ACC112 (cell line): ENCODE data around the gene MTFR1L.

Source experiments
- H2AFZ ChIP-seq: fragments of 200-600 bp; sonication (generic); one replicate; pipeline ENCODE4 v1.6.0; 2017; ENCODE audit warnings: antibody characterized with exemption, low read length; ENCODE audit not compliant: unreplicated experiment
- H3K27ac ChIP-seq: fragments of 200-600 bp; sonication (generic); 2 replicates; pipeline ENCODE4 v1.5.1; 2014; ENCODE audit warnings: low read depth, mild to moderate bottlenecking, antibody characterized with exemption, low read length, moderate library complexity
- H3K27me3 ChIP-seq: fragments of 200-600 bp; sonication (generic); 2 replicates; pipeline ENCODE4 v1.6.1; 2014; ENCODE audit warnings: mild to moderate bottlenecking, antibody characterized with exemption, low read length, moderate library complexity, mixed read lengths; ENCODE audit not compliant: insufficient read depth
- H3K36me3 ChIP-seq: fragments of 200-600 bp; sonication (generic); 2 replicates; pipeline ENCODE4 v1.6.1; 2016; ENCODE audit warnings: mild to moderate bottlenecking, antibody characterized with exemption, low read length, moderate library complexity, mixed read lengths; ENCODE audit not compliant: insufficient read depth
- H3K4me1 ChIP-seq: fragments of 200-600 bp; sonication (generic); one replicate; pipeline ENCODE4 v1.6.1; 2016; ENCODE audit warnings: low read length, mixed read lengths; ENCODE audit not compliant: insufficient read depth, unreplicated experiment, control insufficient read depth
- H3K4me3 ChIP-seq: fragments of 200-600 bp; sonication (generic); 2 replicates; pipeline ENCODE4 v1.5.1; 2014; ENCODE audit warnings: mild to moderate bottlenecking, low read depth, low read length
- H3K79me2 ChIP-seq: fragments of 200-600 bp; sonication (generic); one replicate; pipeline ENCODE4 v1.6.0; 2016; ENCODE audit warnings: low read length; ENCODE audit not compliant: control insufficient read depth, unreplicated experiment, insufficient read depth

The MTFR1L gene

DNA sequence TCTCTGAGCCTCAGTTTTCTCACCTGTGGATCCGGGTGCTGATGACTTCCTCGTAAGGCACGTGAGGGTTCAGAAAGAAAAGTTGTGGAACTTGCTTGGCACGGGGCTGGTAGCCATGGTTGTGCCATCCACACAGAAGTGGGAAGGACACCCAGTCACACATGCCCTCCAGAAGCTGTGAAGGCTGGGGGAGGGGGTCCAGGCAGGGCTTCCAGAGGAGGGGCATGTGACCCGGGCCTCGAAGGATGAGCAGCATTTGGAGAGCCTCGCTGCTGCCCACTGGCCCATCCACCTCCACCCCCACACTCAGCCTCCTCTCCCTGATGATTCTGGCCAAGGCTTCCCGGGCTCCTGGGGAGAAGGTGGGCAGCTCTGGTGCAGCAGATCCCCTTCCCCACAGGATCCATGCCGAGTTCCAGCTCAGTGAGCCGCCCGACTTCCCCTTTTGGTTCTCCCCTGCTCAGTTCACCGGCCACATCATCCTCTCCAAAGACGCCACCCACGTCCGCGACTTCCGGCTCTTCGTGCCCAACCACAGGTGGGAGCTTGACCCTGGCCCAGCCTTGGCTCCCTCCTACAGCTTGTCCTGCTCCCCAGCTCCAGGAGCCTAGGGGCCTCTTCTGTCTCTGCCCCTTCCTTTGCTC lies 10.3 kb upstream of the MTFR1L start:
- Histone ChIP-seq H3K27ac (no peak overlapping the region), H2AFZ (no peak overlapping the region), H3K79me2 (no peaks in the 10 kb centered on the region), H3K27me3 (no peaks in the 10 kb centered on the region), H3K36me3 (no peaks in the 10 kb centered on the region), H3K4me1 (peaks cover 21% of the 10 kb centered on the region), H3K4me3 (no peak overlapping the region)

DNA sequence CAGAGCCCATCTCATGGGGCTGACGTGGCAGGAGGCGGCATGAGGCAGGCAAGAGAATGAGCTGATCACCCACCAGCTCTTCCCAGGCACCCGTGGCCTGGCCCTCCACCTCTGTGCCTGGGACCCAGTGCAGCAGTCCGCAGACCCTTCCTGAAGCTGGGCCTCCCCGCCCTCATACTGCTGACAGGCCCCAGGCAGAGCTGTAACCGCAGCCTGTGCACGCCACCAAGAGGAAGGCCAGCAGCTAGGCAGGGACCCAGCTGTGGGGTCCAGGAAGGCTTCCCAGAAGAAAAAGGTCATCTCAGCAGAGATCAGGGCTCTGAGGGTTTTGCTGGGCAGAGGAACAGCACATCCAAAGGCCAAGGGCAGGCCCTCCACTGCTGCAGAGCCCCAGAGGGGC lies 9.8 kb upstream of the MTFR1L start:
- H3K27ac ChIP-seq, result no peak overlapping the region
- no peak overlapping the region for H3K4me3 ChIP-seq
- no peaks in the 10 kb centered on the region for H3K79me2 ChIP-seq
- no peaks in the 10 kb centered on the region for H3K27me3 ChIP-seq
- no peak overlapping the region for H2AFZ ChIP-seq
- H3K4me1 ChIP-seq, result peaks cover 16% of the 10 kb centered on the region
- H3K36me3 ChIP-seq, result no peaks in the 10 kb centered on the region

DNA sequence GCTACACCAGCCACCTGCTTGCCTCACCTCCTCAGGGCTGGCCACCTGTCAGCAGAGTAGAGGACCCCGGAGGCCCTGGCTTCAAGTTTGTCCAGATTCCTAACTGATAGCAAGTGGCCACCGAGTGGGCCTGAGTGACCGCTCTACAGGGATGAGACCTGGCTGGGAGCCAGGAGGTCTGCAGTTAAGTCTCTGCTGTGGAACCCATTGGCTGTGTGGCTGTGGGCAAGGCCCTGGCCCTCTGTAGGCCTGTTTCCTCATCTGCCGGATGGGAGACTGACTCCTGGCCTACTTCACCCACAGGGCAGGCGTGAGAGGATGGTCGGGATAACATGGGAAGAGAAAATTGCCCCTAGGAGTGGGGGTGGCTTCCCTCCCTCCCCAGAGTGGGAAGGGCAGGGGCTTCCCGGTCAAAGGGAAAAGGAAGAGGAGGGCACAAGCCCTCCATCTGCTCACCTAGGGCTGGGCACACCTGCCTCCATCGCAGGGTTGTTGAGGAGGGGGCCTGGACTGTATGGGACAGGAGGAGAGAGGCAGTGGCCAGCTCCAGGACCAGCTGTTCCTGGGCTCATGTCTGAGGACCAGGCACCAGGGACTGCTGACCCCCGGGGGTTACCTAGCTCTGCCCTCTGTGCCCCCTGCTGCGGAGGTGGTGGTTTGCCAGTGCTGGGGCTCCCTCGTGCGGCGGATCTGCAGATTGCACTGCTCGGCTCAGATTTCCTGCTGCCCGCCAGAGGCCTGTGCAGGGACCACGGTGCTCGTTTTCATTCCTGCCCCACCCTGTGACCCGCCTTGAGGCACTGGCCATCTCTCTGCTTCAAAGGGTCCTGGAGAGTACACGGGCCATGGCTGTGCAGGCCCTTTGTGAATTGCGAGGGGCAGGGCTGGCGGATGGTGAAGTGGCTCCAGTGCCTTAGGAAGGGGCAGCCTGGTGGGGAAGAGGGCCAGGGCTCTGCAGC lies 9.1 kb upstream of the MTFR1L start:
- Histone ChIP-seq H2AFZ (no peak overlapping the region), H3K27me3 (no peaks in the 10 kb centered on the region), H3K79me2 (no peaks in the 10 kb centered on the region), H3K4me3 (no peak overlapping the region), H3K36me3 (no peaks in the 10 kb centered on the region), H3K27ac (no peak overlapping the region), H3K4me1 (peaks cover 10% of the 10 kb centered on the region)

DNA sequence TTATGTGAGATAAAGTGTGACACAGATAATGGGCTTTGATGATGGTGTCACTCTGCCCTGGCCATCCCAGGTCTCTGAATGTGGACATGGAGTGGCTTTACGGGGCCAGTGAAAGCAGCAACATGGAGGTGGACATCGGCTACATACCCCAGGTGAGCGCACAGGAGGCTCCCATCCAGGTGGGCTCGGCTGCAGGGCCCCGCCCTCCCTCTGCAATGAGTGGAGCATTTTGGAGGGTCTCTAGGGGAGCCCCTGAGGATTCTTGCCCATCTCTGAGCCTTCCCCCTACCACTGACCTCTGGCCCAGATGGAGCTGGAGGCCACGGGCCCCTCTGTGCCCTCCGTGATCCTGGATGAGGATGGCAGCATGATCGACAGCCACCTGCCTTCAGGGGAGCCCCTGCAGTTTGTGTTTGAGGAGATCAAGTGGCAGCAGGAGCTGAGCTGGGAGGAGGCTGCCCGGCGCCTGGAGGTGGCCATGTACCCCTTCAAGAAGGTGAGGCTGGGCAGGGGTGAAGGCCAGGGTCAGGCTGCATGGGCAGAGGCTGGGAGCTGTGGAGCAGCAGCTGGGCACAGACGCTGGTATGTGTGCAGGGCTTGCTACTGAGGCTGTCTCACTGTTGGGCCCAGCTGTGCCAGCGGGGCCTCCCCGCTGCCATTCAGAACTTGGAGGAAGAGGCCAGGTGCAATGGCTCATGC lies 8.2 kb upstream of the MTFR1L start:
- Histone ChIP-seq H3K79me2 (no peaks in the 10 kb centered on the region), H3K4me1 (peaks cover under 1% of the 10 kb centered on the region), H3K27me3 (no peaks in the 10 kb centered on the region), H2AFZ (no peak overlapping the region), H3K36me3 (no peaks in the 10 kb centered on the region), H3K4me3 (no peak overlapping the region), H3K27ac (no peak overlapping the region)

- Histone ChIP-seq H3K79me2 (no peaks in the 10 kb centered on the region), H2AFZ (no peak overlapping the region), H3K27me3 (no peaks in the 10 kb centered on the region), H3K36me3 (no peaks in the 10 kb centered on the region), H3K4me3 (no peak overlapping the region), H3K27ac (no peak overlapping the region), H3K4me1 (peaks cover 7% of the 10 kb centered on the region)
These were observed 6.6 kb upstream of the MTFR1L start for GRCh38 chr1:25813071-25813733.

- Histone ChIP-seq H2AFZ (no peak overlapping the region), H3K4me3 (no peak overlapping the region), H3K27ac (no peak overlapping the region), H3K4me1 (peaks cover 14% of the 10 kb centered on the region), H3K79me2 (no peaks in the 10 kb centered on the region), H3K27me3 (no peaks in the 10 kb centered on the region), H3K36me3 (no peaks in the 10 kb centered on the region)
These were observed 5.9 kb upstream of the MTFR1L start for GRCh38 chr1:25813734-25814471.

GRCh38 chr1:25814549-25815087 lies 5.1 kb upstream of the MTFR1L start:
- Histone ChIP-seq H2AFZ (no peak overlapping the region), H3K36me3 (no peaks in the 10 kb centered on the region), H3K27me3 (no peaks in the 10 kb centered on the region), H3K4me3 (no peak overlapping the region), H3K4me1 (peaks cover 16% of the 10 kb centered on the region), H3K79me2 (no peaks in the 10 kb centered on the region), H3K27ac (no peak overlapping the region)

- Histone ChIP-seq H2AFZ (no peak overlapping the region), H3K4me1 (peaks cover 16% of the 10 kb centered on the region), H3K36me3 (no peaks in the 10 kb centered on the region), H3K27me3 (no peaks in the 10 kb centered on the region), H3K79me2 (peaks cover 5% of the 10 kb centered on the region), H3K27ac (no peak overlapping the region), H3K4me3 (no peak overlapping the region)
These were observed 4.3 kb upstream of the MTFR1L start for GRCh38 chr1:25815208-25816111.

DNA sequence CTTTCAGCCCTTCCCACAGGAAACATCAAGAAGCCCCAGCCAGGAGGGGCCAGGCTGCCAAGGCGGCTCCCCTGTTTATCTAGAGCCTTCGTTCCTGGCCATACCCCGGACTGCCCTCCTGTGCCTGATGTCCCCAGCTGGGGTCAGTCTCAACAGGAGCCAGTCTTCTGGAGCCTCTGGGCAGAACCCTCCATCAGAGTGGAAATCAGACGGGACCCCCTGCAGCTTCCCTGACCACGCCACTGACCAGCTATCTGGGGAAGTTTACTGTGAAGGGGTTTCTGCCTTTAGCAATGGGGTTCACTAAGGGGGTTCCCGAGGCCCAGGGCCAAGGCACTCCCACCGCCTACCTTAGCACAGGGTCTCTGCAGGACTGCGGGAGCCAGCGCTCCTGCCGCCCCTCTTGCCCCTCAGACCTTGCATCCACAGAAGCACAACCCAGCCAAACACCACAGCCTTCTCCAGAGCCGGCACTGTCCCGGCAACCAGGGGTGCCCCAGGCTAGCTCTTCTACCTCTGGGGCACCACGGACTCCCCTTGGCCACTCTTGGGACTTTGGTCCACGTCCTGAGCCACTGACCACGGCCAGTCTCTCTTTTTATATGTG lies 3.5 kb upstream of the MTFR1L start:
- Histone ChIP-seq H3K4me3 (no peak overlapping the region), H2AFZ (no peak overlapping the region), H3K27ac (no peak overlapping the region), H3K4me1 (peaks cover 19% of the 10 kb centered on the region), H3K79me2 (peaks cover 12% of the 10 kb centered on the region), H3K27me3 (no peaks in the 10 kb centered on the region), H3K36me3 (no peaks in the 10 kb centered on the region)
